ENCODE measurements around the gene CAMKK1.

The CAMKK1 gene

DNA sequence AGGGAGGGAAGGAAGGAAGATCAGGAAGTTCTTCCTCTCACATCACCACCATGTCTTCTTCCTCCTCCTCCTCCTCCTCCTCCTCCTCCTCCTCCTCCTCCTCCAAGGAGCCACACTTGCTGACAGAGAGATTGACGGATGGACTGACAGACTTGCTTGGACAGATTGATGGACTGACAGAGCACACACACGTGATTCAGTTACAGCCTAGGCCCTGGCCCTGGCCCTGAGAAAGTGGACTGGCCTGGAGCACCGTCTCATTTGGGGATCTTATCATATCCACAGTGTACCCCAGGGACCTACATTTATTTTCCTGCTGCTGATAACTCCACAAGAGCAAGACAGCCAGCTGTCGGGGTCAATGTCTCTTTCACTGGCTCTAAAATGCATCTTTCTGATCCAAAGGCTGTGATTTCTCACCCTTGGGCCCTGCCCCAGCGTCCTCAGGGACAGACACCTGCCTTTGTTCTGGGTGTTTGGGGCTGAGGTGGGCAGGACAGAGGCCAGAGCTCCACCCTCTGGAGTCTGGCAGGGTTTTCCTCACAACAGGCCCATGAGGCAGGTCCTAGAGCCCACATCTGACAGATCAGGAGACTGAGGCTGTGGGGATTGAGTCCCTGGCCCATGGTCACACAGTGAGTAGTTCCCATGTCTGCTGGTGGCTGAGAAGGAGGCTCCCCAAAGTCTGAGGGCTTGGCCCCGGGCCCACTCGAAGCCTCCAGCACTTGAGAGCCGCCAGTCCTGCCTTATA is 25.7 kb upstream of the CAMKK1 start:
- DNase-seq (ENCODE audit: low spot score), result no peak

DNA sequence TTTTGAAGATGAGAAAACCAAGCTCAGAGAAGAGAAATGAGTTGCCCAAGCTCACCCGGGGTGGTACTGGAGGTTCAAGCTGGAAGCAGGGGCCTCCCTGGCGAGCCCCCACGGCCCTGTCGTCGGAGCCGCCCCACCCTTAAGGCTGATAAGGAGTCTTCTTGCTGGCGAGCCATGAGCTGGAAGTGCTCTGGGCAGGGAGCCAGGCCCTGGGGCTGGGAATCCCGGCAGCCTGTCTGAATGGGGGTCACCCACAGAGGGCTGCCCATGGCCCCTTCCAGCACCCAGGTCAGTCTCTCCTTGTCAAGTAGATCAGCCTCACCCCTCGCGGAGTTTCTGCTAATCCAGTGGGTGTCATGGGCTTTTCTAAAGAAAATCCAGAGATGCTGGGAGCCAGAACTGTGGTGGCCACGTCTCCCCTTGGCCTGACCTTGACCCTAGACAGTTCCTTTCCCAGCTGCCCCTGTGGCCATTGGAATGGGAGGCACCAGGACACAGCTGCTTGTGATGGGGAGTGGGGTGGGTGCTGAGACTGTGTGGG is 24.6 kb upstream of the CAMKK1 start:
- DNase-seq (ENCODE audit: low spot score), result peak; percentile 49

DNA sequence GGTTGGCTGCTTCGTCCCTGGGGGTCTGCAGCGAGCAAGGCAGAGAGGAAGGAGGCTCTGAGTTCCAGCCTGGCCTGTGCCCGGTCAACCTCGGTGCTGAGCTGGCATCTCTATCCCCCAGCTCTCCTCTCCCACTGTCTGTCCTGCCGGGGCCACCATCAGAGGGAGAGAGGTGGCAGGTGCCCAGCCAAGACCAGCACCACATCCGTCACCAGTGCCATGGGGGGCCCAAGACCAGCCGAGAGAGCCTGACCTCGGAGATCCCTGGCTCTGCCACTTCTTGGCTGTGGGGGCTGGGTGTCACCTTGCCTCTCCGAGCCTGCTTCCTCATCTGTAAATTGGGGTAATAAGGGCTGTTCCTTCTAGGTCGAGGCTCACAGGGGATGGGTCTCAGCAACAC is 24.0 kb upstream of the CAMKK1 start:
- DNase-seq (ENCODE audit: low spot score), result no peak

DNA sequence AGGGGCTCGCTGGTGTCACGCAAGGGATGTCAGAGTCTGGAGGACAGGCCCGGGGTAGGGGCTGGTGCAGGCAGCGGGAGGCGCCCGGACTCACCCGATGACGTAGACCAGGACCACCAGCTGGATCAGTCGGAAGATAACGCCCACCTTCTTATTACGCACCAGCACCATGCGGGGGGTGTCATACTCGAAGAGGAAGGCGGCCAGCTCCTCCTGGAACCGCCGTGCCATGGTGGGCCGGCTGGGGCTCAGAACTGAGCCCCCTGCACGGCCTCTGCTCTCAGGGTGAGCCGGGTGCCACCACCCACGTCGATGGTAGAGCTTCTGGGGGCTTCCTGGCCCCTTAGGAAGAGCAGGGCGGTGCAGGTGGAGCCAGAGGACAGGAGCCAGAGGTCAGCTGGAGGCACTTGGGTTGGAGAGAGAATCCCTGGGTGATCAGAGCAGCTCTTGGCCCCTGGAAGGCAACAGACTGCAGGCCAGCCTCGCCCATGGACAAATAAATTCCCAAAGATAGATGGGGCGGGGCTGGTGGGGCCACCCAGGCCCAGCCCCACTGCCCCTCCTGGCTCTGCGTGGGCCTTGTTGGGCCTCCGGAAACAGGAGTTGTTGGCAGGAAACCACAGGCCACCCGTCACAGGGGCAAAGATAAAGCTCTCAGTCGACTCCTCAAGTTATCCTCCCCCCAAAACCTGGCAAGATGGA is 23.3 kb upstream of the CAMKK1 start, which contains the start of gene P2RX1:
P2RX1 (minus strand) TSS at position 471 of the 702 bp plus-strand sequence; CDS start at position 231, 240 bp downstream.
- DNase-seq (ENCODE audit: low spot score), result no peak

DNA sequence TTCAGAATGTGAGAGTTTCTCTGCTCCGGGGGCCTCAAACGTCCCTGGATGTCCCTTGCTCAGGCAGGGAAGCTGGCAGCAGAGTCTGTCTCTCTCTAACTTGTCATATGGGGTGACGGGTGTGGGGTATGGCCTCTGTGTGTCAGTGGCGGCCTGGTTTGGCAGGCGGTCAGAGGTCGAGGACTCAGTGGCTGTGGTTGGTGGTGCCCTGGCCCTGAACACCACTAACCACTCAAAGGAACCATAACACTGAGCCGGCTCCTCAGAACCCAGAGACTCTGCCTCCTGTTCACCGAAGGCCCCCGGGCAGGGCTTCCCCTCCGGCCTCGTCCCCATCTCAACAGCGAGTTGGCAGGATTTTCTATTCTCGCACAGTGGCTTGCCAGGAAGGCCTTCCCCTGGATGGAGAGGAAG is 22.7 kb upstream of the CAMKK1 start:
- DNase-seq (ENCODE audit: low spot score), result no peak

DNA sequence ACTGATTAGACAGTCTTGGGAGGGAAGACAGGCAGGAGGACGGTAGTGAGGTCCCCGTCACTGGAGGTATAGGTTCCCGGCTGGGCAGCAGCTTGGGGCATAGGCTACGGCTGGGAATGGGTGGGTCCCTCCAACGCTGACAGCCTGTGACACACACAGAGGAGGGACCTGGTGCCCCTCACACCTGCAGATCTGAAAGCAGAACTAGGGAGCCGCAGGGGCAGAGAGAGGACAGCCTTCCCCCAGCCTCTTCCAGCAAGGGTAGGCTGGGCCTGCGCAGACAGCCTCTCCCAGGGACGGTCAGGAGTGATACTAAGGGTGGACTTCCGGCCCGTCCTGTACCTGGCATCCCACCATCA is 21.4 kb upstream of the CAMKK1 start:
- DNase-seq (ENCODE audit: low spot score), result no peak

DNA sequence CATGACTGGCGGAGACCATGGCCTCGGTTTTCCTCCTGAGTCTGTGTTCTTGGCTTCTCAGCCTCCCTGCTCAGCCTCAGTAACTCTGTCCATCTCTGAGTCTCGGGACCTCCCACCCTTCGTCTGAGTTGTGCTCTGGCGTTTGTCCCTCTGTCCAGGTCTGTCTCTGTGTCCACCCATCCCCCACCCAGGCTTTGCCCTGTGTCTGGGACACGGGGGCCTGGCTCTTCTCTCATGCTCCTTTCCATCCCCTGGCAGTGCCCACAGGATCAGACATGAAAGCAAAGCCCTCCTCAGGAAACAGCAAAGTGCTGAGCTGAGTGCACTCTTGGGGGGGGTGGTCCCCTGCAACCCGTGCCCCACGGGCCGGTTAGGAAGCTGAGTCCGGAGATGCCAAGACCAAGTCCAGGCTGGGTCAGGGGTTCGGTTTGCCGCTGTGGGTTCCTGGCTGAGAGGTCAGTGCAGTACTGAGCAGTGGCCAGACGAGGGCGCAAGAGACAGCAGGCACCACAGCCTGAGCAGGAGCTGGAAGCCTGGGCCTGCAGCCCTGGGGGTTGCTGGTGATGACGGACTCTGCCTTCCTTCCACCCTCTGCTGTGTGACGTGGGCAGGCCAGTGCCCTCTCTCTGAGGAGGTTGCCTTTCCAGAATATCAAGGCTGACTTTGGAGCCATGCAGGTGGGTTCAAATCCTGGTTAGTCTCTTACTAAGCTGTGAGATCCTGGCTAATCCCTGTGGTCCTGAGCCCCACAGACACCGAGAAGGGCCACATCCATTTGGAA is 20.9 kb upstream of the CAMKK1 start:
- DNase-seq (ENCODE audit: low spot score), result peak; percentile 93

DNA sequence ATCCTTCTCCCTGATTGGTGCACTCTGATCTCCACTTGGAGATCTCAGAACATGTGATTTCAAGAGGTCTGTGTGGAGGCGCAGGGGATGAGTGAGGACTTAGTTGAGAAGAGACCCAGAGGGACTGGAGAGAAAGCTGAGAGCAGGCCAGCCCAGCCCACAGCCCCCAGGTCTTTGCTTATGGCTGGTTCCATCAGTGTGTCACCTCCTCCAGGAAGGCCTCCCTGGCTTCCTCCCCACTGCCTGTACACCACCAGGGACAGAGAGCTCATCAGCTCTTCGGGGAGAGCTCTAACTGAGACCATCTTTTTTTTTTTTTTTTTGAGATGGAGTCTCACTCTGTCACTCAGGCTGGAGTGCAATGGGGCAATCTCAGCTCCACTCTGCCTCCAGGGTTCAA is 20.0 kb upstream of the CAMKK1 start:
- no peak for DNase-seq (ENCODE audit: low spot score)

DNA sequence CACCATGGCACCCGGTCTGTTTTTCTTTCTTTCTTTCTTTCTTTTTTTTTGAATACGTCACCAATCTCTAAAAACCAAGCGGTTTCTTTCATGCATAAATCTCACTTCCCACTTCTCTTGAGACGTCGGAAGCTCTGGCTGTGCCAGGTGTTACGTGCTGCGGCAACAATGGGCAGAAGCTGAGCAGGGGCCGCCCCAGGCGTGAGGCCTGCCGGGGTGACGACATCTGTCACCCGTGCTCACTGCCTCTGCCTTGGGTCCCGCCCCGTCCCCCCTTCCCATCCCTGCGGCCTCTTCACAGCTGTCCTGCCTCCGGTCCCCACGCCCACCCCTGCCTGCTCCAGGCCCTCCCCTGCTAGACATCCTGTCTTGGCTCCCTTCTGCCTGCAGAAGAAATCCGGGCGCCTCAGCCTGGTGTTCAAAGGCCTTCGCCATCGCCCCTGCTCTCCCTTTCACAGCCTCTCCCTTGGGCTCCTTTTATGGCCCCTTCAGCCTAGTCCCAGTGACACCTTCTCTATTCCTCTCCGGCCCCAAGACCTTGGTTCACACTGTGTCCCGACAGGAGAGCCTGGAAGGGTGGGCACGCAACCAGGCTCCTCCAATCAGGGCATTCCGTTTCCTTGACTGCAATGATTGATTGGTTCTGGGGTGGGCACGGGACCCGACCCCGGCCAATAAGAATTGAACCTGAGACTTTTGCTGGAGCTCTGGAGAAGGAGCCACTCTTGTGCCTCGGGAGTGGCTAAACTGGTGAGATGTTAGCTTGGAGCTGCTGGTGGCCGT is 18.6 kb upstream of the CAMKK1 start:
- no peak for DNase-seq (ENCODE audit: low spot score)

DNA sequence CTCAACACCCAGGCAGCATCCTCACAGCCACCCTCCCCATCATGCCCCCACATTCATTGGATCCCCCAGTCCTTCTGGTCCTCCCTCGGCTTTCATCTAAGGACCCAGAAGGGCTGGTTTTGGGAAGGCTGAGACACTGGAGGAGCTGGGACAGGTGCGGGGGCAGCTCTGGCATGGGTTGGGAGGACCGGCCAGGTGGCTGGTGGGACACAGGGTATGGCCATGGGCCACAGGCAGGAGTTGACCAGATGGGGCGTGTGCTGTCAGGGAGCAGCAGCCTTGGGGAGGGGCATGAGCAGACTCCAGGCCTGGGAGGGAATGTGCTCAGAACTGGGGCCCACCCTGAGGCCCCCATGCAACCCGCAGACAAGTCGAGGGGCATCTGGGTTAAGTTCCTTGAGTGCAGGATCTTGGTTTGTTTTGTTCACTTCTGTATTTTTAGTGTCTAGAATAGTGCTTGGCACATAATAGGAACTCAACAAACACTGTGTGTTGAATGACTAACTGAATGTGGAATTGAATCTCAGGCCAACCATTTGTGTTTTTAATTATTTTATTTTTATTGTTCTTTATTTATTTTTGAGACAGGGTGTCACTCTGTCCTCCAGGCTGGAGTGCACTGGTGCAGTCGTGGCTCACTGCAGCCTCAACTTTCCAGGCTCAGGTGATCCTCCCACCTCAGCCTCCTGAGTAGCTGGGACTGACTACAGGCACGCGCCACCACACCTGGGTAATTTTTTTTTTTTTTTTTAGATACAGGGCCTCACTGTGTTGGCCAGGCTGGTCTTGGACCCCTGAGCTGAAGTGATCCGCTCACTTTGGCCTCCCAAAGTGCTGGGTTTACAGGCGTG is 17.8 kb upstream of the CAMKK1 start:
- DNase-seq (ENCODE audit: low spot score), result no peak

DNA sequence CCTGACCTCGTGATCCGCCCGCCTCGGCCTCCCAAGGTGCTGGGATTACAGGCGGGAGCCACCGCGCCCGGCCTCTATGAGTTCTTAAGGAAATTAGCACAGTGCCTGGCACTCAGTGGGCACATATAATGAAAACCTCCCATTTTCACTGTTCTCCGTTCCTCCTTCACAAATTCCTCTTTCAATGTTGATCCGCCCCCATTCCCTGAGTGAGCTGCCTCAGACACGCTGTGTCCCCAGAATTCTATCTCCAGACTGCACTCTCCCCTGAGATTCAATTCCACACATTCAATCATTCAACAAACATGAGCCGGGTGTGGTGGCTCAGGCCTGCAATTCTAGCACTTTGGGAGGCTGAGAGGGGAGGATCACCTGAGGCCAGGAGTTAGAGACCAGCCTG is 16.4 kb upstream of the CAMKK1 start:
- DNase-seq (ENCODE audit: low spot score), result no peak

DNA sequence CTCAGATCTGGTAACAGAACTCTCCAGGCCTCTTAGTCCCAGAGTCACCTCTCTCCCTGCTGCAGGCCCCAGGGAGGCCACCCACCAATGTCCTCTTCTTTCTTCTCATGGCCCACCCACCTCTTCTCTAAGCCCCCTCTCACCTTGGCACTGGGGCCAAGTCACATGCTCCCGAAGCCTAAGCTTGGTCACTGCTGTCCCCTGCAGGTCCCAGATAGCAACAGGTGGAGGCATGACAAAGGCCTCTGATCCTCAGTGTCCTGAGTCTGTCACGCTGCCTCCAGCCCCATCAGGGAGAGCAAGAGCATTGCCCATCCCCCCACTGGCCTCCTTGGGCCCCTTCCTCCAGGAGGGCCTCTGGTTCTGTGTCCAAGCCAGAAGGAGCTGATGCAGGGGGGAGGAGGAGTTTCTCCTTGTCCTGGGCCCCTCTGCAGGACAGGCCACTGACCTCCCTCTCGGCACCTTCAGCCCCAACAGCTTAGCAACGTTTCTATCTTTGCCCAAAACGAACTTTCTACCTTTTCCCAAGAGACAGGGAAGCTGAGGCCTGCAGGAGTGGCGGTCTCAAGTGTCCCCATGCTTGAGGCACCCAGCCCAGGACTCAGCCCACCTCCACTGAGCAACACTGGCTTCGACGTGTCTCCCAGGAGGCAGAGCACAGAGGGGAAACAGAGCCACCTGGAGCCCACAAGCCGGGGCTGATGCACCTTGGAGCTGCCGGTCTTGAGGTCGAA is 14.8 kb upstream of the CAMKK1 start:
- DNase-seq (ENCODE audit: low spot score), result no peak

DNA sequence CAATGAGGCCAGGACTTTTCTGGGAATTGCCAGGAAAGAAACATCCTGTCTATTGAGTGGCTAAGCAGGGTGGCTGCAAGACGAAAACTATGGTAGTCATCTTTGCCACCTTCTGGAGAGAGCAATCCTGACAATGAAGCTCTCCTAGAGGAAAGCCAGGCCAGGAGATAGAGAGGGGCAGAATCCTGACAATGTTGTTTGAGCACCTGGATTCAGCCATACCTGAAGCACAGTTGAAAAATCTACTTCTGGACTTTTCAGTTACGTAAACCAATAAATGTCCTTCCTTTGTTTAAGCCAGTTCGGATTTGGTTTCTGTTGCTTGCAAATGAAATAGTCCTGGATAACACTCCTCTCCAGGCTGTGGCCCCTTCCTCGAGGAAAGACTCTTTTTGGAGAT is 14.0 kb upstream of the CAMKK1 start:
- no peak for DNase-seq (ENCODE audit: low spot score)

DNA sequence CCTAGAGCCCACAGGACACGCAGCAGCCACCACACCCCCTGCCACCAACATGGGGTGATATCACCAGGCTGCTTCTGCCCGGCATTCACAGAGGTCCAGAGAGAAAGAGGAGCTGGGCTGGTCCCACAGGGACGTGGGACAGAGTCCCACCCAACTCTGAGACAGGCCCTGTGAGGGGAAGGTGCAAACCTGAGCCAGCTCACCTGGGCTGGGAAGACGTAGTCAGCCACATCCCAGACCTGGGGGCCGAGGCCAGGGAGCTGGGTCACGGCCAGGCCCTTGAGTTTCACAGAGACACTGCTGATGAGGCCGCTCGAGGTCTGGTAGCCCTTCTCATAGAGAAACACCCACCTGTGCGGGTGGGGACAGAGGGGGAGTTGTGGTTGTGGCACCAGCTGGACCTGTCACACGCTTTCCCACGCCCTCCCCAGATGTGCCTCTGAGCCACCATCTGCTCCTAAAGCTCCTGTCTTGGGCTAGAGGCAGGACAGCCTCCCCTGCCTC is 12.2 kb upstream of the CAMKK1 start:
- no peak for DNase-seq (ENCODE audit: low spot score)

DNA sequence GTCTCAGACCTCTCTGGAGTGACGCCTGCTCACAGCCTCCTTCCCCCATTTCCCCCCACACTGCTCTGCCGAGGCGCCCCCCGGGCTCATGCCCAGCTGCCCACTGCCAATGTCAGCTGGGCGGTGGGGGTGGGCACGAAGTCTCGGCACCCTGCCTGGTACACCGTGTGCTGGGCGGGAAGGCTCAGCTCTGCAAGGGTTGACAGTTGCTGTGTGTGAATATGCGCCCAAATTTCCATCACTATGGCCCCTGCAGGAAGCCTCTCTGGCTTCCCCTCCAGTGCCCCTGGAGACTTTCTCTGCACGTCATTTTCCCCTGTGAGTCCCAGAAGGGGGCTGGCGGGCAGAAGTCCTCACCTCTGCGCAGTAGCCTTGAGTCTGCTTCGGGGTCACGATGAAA is 11.6 kb upstream of the CAMKK1 start:
- no peak for DNase-seq (ENCODE audit: low spot score)

DNA sequence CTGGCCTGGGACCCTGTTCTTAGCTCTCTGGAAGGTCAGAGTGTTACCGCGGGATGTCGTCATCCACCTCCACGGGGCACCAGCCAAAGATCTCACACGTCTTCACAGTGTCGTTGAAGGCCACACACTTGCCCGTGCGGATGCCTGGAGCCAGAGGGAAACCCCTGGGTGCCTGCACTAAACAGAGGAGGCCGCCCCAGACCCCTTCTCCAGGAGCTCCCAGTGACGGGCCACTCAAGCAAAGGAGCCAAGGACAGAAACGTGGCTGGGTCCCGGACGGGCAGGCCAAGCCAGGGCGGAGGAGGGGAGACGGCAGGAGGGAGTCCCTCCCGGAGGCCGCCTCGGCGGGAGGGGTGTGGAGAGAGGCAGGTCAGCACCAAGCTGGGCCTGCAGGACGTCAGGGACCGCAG is 11.0 kb upstream of the CAMKK1 start:
- no peak for DNase-seq (ENCODE audit: low spot score)

DNA sequence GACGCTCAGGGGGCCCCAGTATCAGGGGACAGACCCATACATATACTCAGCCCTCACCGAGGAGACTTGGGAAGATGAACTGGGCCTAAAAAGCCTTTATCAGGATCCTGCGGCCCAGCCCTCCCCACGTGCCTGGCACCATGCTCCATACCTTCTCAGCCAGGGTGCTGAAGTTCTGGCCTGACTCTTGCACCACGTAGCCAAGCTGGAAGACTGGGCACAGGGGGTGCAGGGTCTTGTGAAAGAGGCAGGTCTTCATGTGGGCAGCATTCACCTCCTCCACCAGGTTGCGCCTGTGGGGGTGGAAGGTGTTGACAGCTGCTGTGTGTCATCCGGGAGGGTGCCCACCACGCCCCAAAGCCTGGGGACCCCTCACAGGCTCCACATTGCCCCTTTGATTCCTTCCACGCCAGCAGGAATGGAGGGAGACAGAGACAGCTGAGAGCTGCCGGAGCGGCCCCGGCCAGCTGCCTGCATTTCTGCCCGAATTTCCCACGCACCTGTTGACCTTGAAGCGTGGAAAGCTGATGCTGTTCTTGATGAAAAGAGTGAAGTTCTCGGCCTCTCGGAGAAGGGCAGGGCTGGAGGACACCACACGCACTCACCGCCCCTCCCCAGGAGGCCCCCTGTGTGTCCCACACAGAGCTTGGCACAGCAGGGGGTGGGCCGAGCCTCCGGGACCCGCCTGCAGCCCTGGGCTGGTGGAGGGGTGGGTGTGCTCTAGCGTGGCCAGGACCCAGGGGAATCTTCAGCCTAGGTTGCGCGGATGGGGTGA is 10.4 kb upstream of the CAMKK1 start:
- no peak for DNase-seq (ENCODE audit: low spot score)

DNA sequence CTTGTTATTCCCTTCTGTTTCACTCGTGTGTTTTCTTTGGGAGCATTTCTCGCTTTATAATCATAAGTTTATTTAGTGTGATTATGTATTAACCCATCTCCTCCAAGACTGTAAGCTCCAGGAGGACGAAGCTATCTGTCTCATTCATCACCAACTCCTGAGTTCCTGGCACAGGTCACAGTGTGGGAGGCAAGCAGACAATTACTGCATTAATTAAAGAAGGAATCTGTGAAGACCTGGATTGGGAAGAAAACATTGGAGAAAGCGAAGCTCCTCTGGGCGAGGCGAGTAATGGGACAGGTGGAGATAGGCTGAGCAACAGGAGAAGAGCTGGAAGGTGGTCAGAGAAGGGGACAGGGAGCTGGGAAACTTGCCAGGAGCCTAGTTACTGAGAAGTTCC is 7.8 kb upstream of the CAMKK1 start:
- no peak for DNase-seq (ENCODE audit: low spot score)

DNA sequence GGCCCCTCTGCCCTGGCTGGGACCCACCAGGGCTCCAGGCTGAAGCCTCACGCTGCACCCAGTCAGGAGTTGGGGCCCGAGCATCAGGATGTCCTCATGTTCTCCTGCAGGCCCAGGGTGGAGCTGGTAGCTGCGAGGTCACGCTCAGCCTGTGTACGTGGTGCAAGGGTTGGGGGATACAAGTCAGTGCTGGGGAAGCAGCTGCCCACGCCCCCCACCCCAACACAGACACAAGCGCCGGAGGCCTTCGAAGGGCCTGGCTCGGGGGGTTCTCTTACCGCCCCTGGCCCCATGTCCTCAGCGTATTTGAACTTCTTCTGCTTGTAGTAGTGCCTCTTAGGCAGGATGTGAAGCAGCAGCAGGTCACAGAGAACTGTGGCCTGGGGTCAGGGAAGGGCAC is 4.9 kb upstream of the CAMKK1 start:
- no peak for DNase-seq (ENCODE audit: low spot score)

DNA sequence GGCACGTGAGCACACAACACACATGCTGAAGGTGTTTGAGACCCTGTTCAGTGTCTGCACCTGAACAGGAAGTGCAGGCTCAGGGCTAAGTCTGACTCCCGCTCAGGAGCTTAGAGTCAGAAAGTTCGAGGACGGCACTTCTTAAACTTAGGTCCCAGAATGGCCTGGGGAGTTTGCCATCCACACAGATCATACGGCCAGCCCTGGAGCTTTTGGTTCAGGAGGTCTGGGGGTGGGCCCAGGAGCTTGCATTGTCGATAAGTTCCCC is 4.0 kb upstream of the CAMKK1 start:
- no peak for DNase-seq (ENCODE audit: low spot score)

Data from AG08396 (cell line).